C4-2B (cell line): ENCODE results near the gene CHN2.
A peak's percentile ranks its signal among the peaks of the same experiment; 100 is the strongest.

Experiments
- H3K27ac ChIP-seq: fragments of 450-650 bp; 2 replicates; pipeline ENCODE4 v1.5.1; 2017
- CTCF ChIP-seq: fragments of 450-650 bp; conservative IDR thresholded peaks from 2 replicates; pipeline ENCODE4 v1.5.1; 2017; ENCODE audit warnings: mild to moderate bottlenecking
- ZFX ChIP-seq: fragments of 450-650 bp; IDR thresholded peaks from 2 replicates; pipeline ENCODE4 v1.6.1; 2017

The CHN2 gene

GRCh38 chr7:29229946-29230345 is 35.4 kb downstream of the CHN2 start:
- TF ChIP-seq ZFX = no peak
- no peak for TF ChIP-seq CTCF
- H3K27ac ChIP-seq = peak overlapping the region; percentile 74

GRCh38 chr7:29230871-29231345 is 36.3 kb downstream of the CHN2 start:
- TF ChIP-seq ZFX (no peak), CTCF (no peak)

GRCh38 chr7:29231671-29232232 is 37.2 kb downstream of the CHN2 start:
- TF ChIP-seq CTCF = no peak
- TF ChIP-seq ZFX = no peak
- H3K27ac ChIP-seq = no peak overlapping the region

More at GRCh38 chr7:29230871-29231345, 36.3 kb downstream of the CHN2 start:
- H3K27ac ChIP-seq = peak overlapping the region; percentile 49; the same call in 1 of the 2 replicates

- TF ChIP-seq CTCF (no peak), ZFX (no peak)
- no peak overlapping the region for H3K27ac ChIP-seq
These were observed 39.9 kb downstream of the CHN2 start for GRCh38 chr7:29234438-29234837.

GRCh38 chr7:29236071-29236580 is 41.6 kb downstream of the CHN2 start:
- TF ChIP-seq ZFX = no peak
- no peak for TF ChIP-seq CTCF
- no peak overlapping the region for H3K27ac ChIP-seq

- no peak for TF ChIP-seq ZFX
- no peak overlapping the region for H3K27ac ChIP-seq
These were observed 42.1 kb downstream of the CHN2 start for GRCh38 chr7:29236649-29237048.

GRCh38 chr7:29237489-29237888 is 42.9 kb downstream of the CHN2 start:
- no peak overlapping the region for H3K27ac ChIP-seq
- TF ChIP-seq ZFX (no peak), CTCF (no peak)

- H3K27ac ChIP-seq = no peak overlapping the region
- TF ChIP-seq CTCF (peak; percentile 68), ZFX (no peak)
These were observed 45.1 kb downstream of the CHN2 start for GRCh38 chr7:29239638-29240037.
